ENCODE results near the gene HECTD2.
"Not testable (repeated sequence)": the region's sequence is repeated elsewhere in the genome, so short reads cannot be mapped to it uniquely, and the experiment has no call there.

HECTD2 gene

GRCh38 chr10:91367558-91367957 is 42.6 kb upstream of the HECTD2 start:
- Histone ChIP-seq H3K9me3 (no peaks in the 10 kb centered on the region), H3K36me3 (no peaks in the 10 kb centered on the region), H3K27me3 (peaks cover 11% of the 10 kb centered on the region), H3K27ac (no peak overlapping the region), H3K4me3 (ENCODE audit: low read depth in 1 of 2, low read length in 1 of 2) (no peak overlapping the region), H3K4me1 (ENCODE audit: control insufficient read depth in 1 of 2, insufficient read depth in 1 of 2, low read depth in 1 of 2, low read length in 1 of 2) (no peaks in the 10 kb centered on the region)
- no peak for TF ChIP-seq CTCF (IDR thresholded peaks at IDR 0.05)

GRCh38 chr10:91369978-91370589 is 40.1 kb upstream of the HECTD2 start:
- peaks cover 11% of the 10 kb centered on the region for H3K27me3 ChIP-seq
- not testable (repeated sequence) for H3K4me1 ChIP-seq (ENCODE audit: control insufficient read depth in 1 of 2, insufficient read depth in 1 of 2, low read depth in 1 of 2, low read length in 1 of 2); H3K4me3 ChIP-seq (ENCODE audit: low read depth in 1 of 2, low read length in 1 of 2); H3K36me3 ChIP-seq; H3K9me3 ChIP-seq; H3K27ac ChIP-seq

GRCh38 chr10:91374052-91374451 is 36.1 kb upstream of the HECTD2 start:
- Histone ChIP-seq H3K4me3 (ENCODE audit: low read depth in 1 of 2, low read length in 1 of 2) (no peak overlapping the region), H3K27me3 (peaks cover 4% of the 10 kb centered on the region), H3K4me1 (ENCODE audit: control insufficient read depth in 1 of 2, insufficient read depth in 1 of 2, low read depth in 1 of 2, low read length in 1 of 2) (no peaks in the 10 kb centered on the region), H3K9me3 (no peaks in the 10 kb centered on the region), H3K36me3 (no peaks in the 10 kb centered on the region), H3K27ac (no peak overlapping the region)
- no peak for TF ChIP-seq CTCF (IDR thresholded peaks at IDR 0.05)

- TF ChIP-seq CTCF (IDR thresholded peaks at IDR 0.05) = no peak
- H3K36me3 ChIP-seq = no peaks in the 10 kb centered on the region
- H3K4me3 ChIP-seq (ENCODE audit: low read depth in 1 of 2, low read length in 1 of 2) = no peak overlapping the region
- H3K27ac ChIP-seq = no peak overlapping the region
- H3K4me1 ChIP-seq (ENCODE audit: control insufficient read depth in 1 of 2, insufficient read depth in 1 of 2, low read depth in 1 of 2, low read length in 1 of 2) = no peaks in the 10 kb centered on the region
- H3K27me3 ChIP-seq = peaks cover 6% of the 10 kb centered on the region
- no peaks in the 10 kb centered on the region for H3K9me3 ChIP-seq
Measured at GRCh38 chr10:91378061-91378460, 32.1 kb upstream of the HECTD2 start.

- H3K36me3 ChIP-seq = no peaks in the 10 kb centered on the region
- H3K27ac ChIP-seq = no peak overlapping the region
- H3K4me1 ChIP-seq (ENCODE audit: control insufficient read depth in 1 of 2, insufficient read depth in 1 of 2, low read depth in 1 of 2, low read length in 1 of 2) = no peaks in the 10 kb centered on the region
- TF ChIP-seq CTCF (IDR thresholded peaks at IDR 0.05) = no peak
- H3K27me3 ChIP-seq = peaks cover 34% of the 10 kb centered on the region
- no peak overlapping the region for H3K4me3 ChIP-seq (ENCODE audit: low read depth in 1 of 2, low read length in 1 of 2)
- no peaks in the 10 kb centered on the region for H3K9me3 ChIP-seq
Measured at GRCh38 chr10:91380873-91381256, 29.3 kb upstream of the HECTD2 start.

- no peak for TF ChIP-seq CTCF (IDR thresholded peaks at IDR 0.05)
- Histone ChIP-seq H3K27ac (no peak overlapping the region), H3K27me3 (peaks cover 39% of the 10 kb centered on the region), H3K9me3 (no peaks in the 10 kb centered on the region), H3K4me3 (ENCODE audit: low read depth in 1 of 2, low read length in 1 of 2) (no peak overlapping the region), H3K36me3 (no peaks in the 10 kb centered on the region), H3K4me1 (ENCODE audit: control insufficient read depth in 1 of 2, insufficient read depth in 1 of 2, low read depth in 1 of 2, low read length in 1 of 2) (no peaks in the 10 kb centered on the region)
Measured at GRCh38 chr10:91381257-91381891, 28.8 kb upstream of the HECTD2 start.

Measured in neutrophil (primary cell).